Esophagus muscularis mucosa (tissue), 4 donors: ENCODE results near the gene TMA7. TPM values are rescaled to one million over a fixed set of nuclear protein-coding genes. Genes with fewer than 3 reads are reported as not detected.
"Not testable (repeated sequence)": the region's sequence is repeated elsewhere in the genome, so short reads cannot be mapped to it uniquely, and the experiment has no call there.

Experiments
- DNase-seq: peaks from one replicate; pipeline ENCODE4 v3.0.0-alpha.2; 2017; ENCODE audit errors: extremely low spot score
- H3K27ac ChIP-seq, 4 donors: fragments of 200-600 bp; sonication (generic); replicated peaks in 1 of 4; 1 replicate in 3 of 4; 2 replicates in 1 of 4; pipeline ENCODE4 v1.5.1; 2016 to 2019; ENCODE audit warnings: mild to moderate bottlenecking in 1 of 4
- H3K27me3 ChIP-seq, 4 donors: fragments of 200-600 bp; sonication (generic); one replicate each; pipeline versions ENCODE4 v1.5.1 to v1.6.0; 2016 to 2019
- H3K36me3 ChIP-seq, 4 donors: fragments of 200-600 bp; sonication (generic); one replicate each; pipeline ENCODE4 v1.5.1; 2016 to 2019
- H3K4me1 ChIP-seq, 4 donors: fragments of 200-600 bp; sonication (generic); one replicate each; pipeline ENCODE4 v1.5.1; 2016 to 2019
- H3K4me3 ChIP-seq, 4 donors: fragments of 200-600 bp; sonication (generic); 1 replicate in 2 of 4; 2 replicates in 2 of 4; pipeline ENCODE4 v1.5.1; 2016 to 2019; ENCODE audit warnings: mild to moderate bottlenecking in 4 of 4, moderate library complexity in 1 of 4
- H3K9me3 ChIP-seq, 4 donors: fragments of 200-600 bp; sonication (generic); 1 replicate in 3 of 4; 2 replicates in 1 of 4; pipeline ENCODE4 v1.5.1; 2016 to 2019
- EP300 ChIP-seq: sonication (generic); formaldehyde crosslinking; IDR thresholded peaks from one replicate; pipeline ENCODE4 v1.6.1; 2017; ENCODE audit warnings: antibody characterized with exemption
- POLR2A ChIP-seq: fragments of 450-650 bp; IDR thresholded peaks from one replicate; pipeline ENCODE4 v1.6.1; 2017; ENCODE audit warnings: antibody characterized with exemption, moderate library complexity, mild to moderate bottlenecking, low read depth
- POLR2AphosphoS5 ChIP-seq, 2 donors: sonication (generic); formaldehyde crosslinking; IDR thresholded peaks; one replicate each; pipeline ENCODE4 v1.6.1; 2017; ENCODE audit warnings: antibody characterized with exemption in 2 of 2
- WGBS: methylation state at CpG from one replicate; pipeline ENCODE4 v1.1.5; 2018; 5-methylcytosine and 5-hydroxymethylcytosine counted together
- intact Hi-C: fragments of 100-400 bp; cut with DNase I; formaldehyde crosslinking; loops from one replicate; pipeline ENCODE4 v1.15.1; 2023
- total RNA-seq, 4 donors: library from RNA; depleted of rRNA; stranded (reverse); fragments of >200 nt; gene quantifications; one replicate each; pipeline versions ENCODE4 v1.1.0 to v1.2.1, GENCODE V29; 2016
- TF ChIP-seq, protein P1 (sequence below), 3 experiments: fragments of 200-600 bp in 2 of 3; fragments of 450-650 bp in 1 of 3; sonication (generic) in 2 of 3; IDR thresholded peaks; one replicate each; pipeline ENCODE4 v1.5.1; 2017 to 2019; ENCODE audit warnings: antibody characterized with exemption in 3 of 3, mild to moderate bottlenecking in 2 of 3, moderate library complexity in 1 of 3

TMA7 gene
- total RNA-seq, 4 donors from 2014 or later = 167 to 270 (median 205) TPM

DNA sequence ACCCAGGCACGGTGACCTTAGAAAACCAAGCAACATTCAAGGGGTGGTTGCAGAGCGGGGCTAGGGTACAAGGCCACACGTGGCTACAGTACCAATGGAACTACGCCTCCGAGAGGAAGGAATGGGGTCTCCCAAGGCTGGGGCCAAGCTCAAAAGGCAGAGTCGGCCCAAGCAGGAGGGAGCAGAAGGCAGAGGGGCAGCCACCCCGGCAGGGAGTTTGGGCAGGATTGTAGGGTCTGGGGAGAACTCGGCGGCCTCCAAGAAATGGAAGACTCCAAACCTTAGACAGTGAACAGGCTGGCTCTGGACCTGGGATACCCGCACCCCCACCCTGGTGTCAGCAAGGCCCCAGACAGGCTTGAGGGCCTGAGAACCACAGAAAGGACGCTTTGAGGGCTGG, 35.1 kb downstream of the TMA7 start:
- Histone ChIP-seq H3K27me3 (no peaks in the 10 kb centered on the region), H3K4me3 (no peak overlapping the region), H3K4me1 (peaks cover 30 to 32% (median 31%) of the 10 kb centered on the region in 4 donors), H3K9me3 (no peaks in the 10 kb centered on the region), H3K27ac (no peak overlapping the region), H3K36me3 (peaks cover 0 to 34% (median 14%) of the 10 kb centered on the region in 4 donors)
- DNase-seq = no peak
- intact Hi-C loops = no loop called here
- WGBS = 81% methylated on average over 7 of the region's 11 CpGs
- TF ChIP-seq, protein P1, sequence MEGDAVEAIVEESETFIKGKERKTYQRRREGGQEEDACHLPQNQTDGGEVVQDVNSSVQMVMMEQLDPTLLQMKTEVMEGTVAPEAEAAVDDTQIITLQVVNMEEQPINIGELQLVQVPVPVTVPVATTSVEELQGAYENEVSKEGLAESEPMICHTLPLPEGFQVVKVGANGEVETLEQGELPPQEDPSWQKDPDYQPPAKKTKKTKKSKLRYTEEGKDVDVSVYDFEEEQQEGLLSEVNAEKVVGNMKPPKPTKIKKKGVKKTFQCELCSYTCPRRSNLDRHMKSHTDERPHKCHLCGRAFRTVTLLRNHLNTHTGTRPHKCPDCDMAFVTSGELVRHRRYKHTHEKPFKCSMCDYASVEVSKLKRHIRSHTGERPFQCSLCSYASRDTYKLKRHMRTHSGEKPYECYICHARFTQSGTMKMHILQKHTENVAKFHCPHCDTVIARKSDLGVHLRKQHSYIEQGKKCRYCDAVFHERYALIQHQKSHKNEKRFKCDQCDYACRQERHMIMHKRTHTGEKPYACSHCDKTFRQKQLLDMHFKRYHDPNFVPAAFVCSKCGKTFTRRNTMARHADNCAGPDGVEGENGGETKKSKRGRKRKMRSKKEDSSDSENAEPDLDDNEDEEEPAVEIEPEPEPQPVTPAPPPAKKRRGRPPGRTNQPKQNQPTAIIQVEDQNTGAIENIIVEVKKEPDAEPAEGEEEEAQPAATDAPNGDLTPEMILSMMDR (IDR thresholded peaks at IDR 0.05) = no peak
- TF ChIP-seq EP300 = no peak
- TF ChIP-seq POLR2A = no peak
- TF ChIP-seq POLR2AphosphoS5 (IDR thresholded peaks at IDR 0.05) = no peak

DNA sequence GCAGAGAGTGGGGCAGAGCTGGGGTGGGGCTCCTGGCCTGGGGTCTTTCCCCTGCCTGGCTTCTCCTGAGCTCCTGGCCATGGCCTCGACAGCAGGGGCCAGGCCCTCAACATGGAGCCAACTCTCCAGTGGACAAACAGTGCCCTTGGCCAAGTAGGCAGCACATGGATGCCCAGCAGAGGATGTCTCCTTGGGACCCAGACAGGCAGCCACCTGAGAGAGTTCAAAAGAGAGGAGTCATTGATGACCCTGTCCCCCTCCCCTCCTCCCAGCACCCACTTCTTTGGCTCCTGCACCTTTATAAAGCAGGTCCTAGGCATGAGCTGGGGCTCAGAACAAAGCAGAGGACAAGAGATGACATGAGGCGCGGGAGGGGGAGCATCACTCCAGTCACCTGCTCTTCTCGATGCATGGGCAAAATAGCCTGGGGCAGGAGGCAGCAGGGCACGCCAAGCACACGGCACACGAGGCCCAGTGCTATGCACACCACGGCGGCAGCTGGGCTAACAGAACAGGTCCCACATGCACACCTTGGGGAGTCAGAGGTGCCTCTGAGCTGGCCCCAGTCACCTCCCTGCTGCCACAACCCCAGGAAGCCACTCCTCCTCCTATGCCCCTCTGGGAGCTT, 36.5 kb downstream of the TMA7 start:
- intact Hi-C loops = no loop called here
- 91% methylated on average over 9 of the region's 9 CpGs for WGBS
- no peaks in the 10 kb centered on the region for H3K27me3 ChIP-seq
- no peak overlapping the region for H3K4me3 ChIP-seq
- TF ChIP-seq EP300 = no peak
- TF ChIP-seq, protein P1 (IDR thresholded peaks at IDR 0.05) = no peak
- H3K9me3 ChIP-seq = no peaks in the 10 kb centered on the region
- H3K36me3 ChIP-seq = peaks cover 0 to 31% (median 15%) of the 10 kb centered on the region in 4 donors
- H3K4me1 ChIP-seq = peaks cover 16 to 18% (median 18%) of the 10 kb centered on the region in 4 donors
- no peak for DNase-seq
- no peak overlapping the region for H3K27ac ChIP-seq

DNA sequence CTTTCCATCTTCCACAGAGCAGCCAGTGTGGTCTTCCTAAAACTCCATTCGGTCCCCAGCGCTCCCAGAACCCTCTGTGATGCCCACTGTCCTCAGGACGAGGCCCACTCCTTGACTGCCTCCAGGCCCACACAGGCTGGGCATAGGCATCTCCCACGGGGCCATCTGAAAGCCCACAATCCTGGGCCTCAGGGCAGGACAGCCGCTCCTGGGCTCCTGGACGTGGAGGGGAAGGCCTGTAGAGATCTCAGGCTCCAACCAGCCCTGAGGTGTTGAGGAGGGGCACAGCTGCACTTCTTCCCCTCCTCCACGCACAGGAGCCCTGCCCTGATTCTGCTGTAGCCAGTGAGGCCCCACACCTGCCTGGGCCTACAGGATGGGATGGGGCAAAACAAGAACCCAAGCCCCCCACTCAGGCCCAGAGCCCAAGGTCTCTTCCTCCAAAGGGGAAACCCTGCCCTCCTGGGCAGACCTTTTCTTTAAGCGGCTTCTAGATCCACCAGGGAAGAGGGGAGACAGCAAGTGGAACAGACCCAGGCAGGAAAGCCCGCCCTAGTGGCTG, 38.0 kb downstream of the TMA7 start:
- TF ChIP-seq EP300 (no peak), POLR2A (no peak), POLR2AphosphoS5 (IDR thresholded peaks at IDR 0.05) (no peak)
- TF ChIP-seq, protein P1 (IDR thresholded peaks at IDR 0.05) = no peak
- H3K4me1 ChIP-seq = peaks cover 7 to 8% (median 7%) of the 10 kb centered on the region in 4 donors
- H3K4me3 ChIP-seq = no peak overlapping the region
- H3K27me3 ChIP-seq = no peaks in the 10 kb centered on the region
- H3K9me3 ChIP-seq = no peaks in the 10 kb centered on the region
- no peak for DNase-seq
- H3K36me3 ChIP-seq = peaks cover 0 to 31% (median 15%) of the 10 kb centered on the region in 4 donors
- H3K27ac ChIP-seq = peak overlapping the region in 2 of 4 donors; percentile 25 to 27
- intact Hi-C loops = no loop called here
- 81% methylated on average over 9 of the region's 9 CpGs for WGBS

DNA sequence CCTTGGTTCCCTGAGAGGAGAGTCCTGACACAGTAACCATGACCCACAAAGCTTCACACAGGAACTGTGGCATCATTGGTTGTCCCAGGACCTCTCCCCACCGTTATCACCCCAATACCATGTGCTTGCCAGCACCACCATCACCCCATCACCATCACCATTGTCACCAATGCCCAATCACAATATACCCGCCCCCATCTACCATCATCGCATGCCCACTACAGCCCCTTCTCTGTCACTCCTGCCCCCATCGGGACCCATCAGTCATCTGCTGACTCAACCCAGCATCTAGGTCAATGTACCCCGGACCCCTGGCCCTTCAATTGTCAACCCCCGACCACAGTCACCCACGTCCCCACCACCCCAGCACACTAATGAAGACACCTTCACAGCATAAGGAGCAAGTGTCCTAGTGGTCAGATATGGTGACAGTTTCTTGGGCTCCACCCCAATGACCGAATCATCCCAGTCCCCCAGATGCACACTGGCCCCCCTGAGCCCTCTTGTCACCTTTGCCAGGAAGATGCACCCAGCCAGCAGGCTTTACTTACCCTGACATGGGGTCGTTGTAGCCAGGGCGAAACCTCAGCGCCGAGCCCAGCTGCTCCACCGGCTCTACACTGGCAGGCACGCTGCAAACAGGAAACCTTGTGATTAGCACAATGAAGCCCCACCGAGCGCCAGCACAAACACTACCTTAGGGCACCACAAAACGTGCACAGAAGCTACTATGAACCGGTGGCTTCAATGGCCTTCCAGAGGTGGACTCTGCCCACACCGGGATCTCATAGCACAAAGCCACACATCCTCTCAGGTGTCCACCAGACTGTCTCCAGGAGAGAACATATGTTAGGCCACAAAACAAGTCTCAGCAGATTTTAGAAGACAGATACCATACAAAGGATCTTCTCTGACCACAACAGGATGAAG, 38.8 kb downstream of the TMA7 start:
- H3K27me3 ChIP-seq = no peaks in the 10 kb centered on the region
- H3K9me3 ChIP-seq = no peaks in the 10 kb centered on the region
- DNase-seq = no peak
- H3K27ac ChIP-seq = no peak overlapping the region
- 85% methylated on average over 10 of the region's 19 CpGs for WGBS
- no peak for TF ChIP-seq EP300
- H3K4me1 ChIP-seq = no peaks in the 10 kb centered on the region
- H3K36me3 ChIP-seq = peaks cover 0 to 31% (median 15%) of the 10 kb centered on the region in 4 donors
- H3K4me3 ChIP-seq = no peak overlapping the region
- intact Hi-C loops = no loop called here

DNA sequence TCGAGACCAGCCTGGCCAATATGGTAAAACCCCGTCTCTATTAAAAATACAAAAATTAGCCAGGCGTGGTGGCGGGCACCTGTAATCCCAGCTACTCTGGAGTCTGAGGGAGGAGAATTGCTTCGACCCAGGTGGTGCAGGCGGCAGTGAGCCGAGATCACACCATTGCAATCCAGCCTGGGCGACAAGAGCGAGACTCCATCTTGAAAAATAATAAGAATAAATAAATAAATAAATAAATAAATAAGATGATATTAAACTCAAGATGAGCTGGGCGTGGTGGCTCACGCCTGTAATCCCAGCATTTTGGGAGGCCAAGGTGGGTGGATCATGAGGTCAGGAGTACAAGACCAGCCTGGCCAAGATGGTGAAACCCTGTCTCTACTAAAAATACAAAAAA, 40.8 kb downstream of the TMA7 start:
- WGBS = 97% methylated on average over 11 of the region's 11 CpGs
- H3K36me3 ChIP-seq = peaks cover 0 to 25% (median 11%) of the 10 kb centered on the region in 4 donors
- intact Hi-C loops, H3K27ac ChIP-seq, H3K27me3 ChIP-seq, H3K4me3 ChIP-seq, H3K9me3 ChIP-seq, DNase-seq, H3K4me1 ChIP-seq: not testable (repeated sequence)

DNA sequence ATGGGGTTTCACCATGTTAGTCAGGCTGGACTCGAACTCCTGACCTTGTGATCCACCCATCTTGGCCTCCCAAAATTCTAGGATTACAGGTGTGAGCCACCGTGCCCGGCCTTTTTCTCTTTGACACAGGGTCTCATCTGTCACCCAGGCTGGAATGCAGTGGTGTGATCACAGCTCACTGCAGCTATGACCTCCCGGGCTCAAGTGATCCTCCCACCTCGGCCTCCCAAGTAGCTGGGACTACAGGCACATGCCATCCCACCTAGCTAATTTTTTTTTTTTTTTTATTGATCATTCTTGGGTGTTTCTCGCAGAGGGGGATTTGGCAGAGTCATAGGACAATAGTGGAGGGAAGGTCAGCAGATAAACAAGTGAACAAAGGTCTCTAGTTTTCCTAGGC, 42.8 kb downstream of the TMA7 start:
- H3K27me3 ChIP-seq, H3K9me3 ChIP-seq, intact Hi-C loops, H3K4me1 ChIP-seq, DNase-seq, H3K27ac ChIP-seq, H3K4me3 ChIP-seq: not testable (repeated sequence)
- H3K36me3 ChIP-seq = peaks cover 0 to 19% (median 8%) of the 10 kb centered on the region in 4 donors
- WGBS = 95% methylated on average over 6 of the region's 6 CpGs
